ENCODE data around the gene ROBO1. TPM values are rescaled to one million over a fixed set of nuclear protein-coding genes. Genes with fewer than 3 reads are reported as not detected.
"Not testable (repeated sequence)": the region's sequence is repeated elsewhere in the genome, so short reads cannot be mapped to it uniquely, and the experiment has no call there.

Gene ROBO1
- total RNA-seq, 1 donor from 2014 or later: 18.7 TPM

DNA sequence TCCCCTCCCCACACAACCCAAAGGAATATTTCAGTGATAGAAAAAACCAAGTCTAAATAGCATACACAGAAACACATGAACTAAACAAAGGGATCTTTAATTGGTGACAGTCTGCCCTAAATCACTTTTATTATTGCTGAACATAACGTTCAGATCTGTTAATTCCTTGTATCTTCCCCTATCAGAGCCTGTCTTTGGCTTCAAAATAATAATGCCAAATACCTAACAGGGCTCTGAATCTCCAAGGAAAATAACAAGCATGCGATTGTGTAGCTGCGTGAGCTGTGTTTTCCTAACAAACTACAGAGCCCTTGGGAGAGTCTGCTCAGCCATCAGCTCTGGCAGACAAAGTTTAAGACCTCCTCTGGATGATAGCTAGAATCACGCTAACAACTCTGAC, 1010.1 kb downstream of the ROBO1 start:
- DNase-seq (ENCODE audit: low read depth): no peak

DNA sequence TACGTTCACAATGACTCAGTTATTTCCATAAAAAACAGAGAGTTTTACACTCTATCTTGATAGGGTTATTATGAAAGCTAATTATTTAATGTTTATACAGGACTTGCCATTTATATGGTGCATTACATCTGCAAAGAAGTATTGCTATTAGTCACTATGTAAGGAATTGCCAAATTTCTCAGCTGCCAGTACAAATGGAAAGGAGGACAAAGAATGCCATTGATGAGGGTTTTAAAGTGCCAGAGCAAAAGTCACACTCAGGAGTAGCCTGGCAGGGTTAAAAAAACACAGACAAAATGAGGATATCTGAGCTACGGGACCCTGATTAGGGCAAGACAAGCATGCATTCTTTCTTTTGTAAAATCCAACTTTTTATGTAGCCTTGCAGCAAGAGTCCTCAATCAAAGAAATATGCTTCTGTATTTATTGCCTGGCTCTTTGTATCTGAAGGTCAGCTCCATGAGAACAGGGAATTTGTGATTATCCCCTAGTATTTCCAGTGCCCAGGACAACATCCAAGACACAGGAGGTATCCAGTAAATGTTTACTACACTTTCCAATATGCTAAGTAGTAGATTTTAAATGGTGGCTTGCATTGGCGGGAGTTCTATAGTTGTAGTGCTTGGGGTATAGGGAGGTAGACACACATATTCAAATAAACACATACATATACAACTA, 1013.6 kb downstream of the ROBO1 start:
- DNase-seq (ENCODE audit: low read depth): peak; percentile 13

DNA sequence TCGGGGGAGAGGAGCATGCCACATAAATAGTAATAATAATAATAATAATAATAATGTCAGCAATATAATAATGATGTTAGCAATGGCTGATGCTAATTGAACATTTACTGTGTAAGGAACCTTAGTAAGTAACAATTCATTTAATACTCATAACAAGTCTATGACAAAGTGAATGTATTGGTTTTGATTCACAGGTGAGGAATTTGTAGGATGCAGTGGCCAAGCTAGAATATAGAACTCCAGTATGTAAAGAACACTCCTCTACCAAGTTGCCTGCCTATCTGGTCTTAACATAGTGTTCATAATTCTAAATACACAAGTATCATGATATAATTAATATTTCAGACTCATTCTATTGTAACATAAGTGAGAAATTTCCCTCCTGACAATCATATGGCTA, 1016.5 kb downstream of the ROBO1 start:
- no peak for DNase-seq (ENCODE audit: low read depth)

- DNase-seq (ENCODE audit: low read depth): not testable (repeated sequence)
Measured at GRCh38 chr3:78750291-78750690, 1017.5 kb downstream of the ROBO1 start.

DNA sequence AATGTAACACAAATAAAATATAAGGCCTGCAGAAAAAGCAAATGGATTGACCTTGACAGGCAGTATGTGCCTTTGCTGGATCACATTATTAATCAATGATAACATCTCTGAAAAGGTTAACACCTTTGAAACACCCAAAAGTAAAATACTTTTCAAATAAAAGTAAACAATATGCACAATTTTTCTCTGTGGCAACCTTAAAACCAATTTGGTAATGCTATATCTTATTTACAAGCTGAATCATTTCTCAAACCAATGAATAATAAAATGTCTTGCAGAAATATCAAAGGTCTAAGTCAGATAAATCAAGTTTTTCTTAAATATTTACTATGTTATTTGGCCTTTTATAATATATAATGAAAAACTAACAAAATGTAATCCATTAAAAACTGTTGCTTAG, 1018.7 kb downstream of the ROBO1 start:
- DNase-seq (ENCODE audit: low read depth): no peak

GRCh38 chr3:78745847-78746246, 1022.0 kb downstream of the ROBO1 start:
- DNase-seq (ENCODE audit: low read depth): no peak

DNA sequence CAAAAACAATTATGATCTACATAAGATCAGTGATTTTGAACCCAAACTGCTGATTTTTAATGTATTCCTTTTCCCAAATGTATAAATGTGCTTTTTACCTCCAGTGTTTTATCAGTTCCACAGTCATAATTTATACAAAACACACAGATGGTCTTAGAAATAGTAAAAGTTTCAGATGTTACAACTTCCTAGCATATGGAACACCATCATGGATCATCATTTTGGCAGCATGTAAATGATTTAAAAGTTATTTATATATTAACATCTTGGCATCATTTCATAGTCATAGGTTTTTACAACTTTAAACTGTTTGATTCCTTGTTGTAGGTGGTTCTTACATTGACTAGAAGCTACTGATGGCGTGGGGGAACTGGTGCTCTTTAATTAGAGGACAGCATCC, 1025.3 kb downstream of the ROBO1 start:
- DNase-seq (ENCODE audit: low read depth): no peak

DNA sequence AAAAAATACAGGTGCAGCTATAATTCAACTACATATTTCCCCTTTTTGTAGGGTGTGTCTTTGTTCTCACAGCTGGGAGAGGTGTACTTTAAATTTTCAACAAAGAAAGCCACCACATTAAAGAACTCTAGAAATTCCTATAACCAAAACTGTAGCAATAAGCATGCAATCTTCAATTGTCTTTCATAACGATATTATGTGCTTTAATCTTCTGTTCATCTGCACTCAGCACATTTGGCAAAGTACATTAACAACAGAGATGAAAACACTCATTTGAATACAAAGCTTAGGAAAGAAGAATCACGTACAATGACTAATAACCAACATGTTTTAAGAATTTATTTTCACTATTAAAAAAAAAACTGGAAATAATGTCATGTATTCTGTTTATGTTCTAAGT, 1025.8 kb downstream of the ROBO1 start:
- no peak for DNase-seq (ENCODE audit: low read depth)

DNA sequence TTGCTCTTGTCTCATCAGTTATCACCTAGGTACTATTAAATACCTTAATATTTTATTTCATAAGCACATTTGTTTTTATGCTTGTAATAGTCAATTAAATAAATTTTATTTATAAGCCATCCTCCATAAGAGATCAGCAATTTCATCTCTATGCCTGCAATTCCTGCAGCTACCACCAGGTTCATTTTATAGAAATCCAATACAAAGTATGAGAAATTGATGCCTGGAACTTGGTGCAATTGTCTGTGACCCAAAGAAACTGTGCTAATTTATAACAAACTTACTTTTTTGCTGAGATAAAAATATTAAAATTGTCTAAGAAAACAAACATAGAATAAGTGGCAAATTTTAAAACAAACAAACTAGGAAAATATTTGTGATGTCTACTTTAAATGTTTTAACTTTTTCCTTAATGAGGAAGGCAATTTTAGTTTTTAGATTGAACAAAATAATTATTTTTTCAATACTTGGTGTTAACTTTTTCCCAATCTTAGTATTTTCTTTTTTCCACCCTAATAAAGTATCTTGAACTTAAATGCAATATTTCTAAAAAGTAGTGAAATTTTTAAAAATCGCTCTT, 1026.6 kb downstream of the ROBO1 start:
- no peak for DNase-seq (ENCODE audit: low read depth)

- no peak for DNase-seq (ENCODE audit: low read depth)
Measured at GRCh38 chr3:78738833-78739232, 1029.0 kb downstream of the ROBO1 start.

GRCh38 chr3:78737988-78738387, 1029.8 kb downstream of the ROBO1 start:
- peak; percentile 63 for DNase-seq (ENCODE audit: low read depth)

DNA sequence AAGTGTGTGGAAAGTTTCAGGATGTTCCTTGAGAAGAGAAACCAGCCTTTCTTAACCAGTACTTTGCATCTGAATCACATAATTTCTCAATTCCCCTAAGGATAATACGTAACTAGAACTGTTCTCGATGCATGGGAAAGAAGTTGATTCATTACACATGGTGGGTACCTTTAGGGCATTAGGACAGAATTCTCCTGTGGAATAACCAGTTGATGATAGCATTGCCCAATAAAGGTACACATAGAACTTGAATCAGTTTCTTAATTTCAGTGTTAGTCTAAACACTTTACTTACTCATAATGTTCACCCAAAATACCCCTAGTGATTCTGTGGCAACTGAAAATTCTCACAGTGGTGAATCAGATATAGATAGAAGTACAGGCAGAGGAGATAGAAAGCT, 1030.9 kb downstream of the ROBO1 start:
- no peak for DNase-seq (ENCODE audit: low read depth)

GRCh38 chr3:78734048-78734637, 1033.7 kb downstream of the ROBO1 start:
- peak; percentile 84 for DNase-seq (ENCODE audit: low read depth)

DNA sequence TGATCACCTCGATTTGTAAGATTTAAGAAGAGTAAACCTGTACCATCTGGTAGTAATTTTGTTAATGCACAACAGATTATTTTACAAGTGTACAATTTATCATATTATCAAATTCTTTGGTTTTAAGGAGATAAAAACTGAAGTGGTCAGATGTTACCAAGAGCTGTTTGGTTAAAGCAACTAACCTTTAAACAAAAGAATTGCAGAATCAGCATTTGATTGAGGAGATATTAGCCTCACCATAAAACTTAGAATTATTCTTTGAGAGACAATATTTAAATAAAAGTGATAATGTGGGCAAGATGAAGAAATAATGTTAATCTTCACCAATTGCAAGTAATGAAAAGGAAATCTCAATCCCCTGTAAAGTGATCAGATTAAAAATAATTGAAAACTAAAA, 1034.9 kb downstream of the ROBO1 start:
- no peak for DNase-seq (ENCODE audit: low read depth)

- DNase-seq (ENCODE audit: low read depth): no peak
Measured at GRCh38 chr3:78732471-78732870, 1035.3 kb downstream of the ROBO1 start.

- no peak for DNase-seq (ENCODE audit: low read depth)
Measured at GRCh38 chr3:78729946-78730345, 1037.9 kb downstream of the ROBO1 start.

DNA sequence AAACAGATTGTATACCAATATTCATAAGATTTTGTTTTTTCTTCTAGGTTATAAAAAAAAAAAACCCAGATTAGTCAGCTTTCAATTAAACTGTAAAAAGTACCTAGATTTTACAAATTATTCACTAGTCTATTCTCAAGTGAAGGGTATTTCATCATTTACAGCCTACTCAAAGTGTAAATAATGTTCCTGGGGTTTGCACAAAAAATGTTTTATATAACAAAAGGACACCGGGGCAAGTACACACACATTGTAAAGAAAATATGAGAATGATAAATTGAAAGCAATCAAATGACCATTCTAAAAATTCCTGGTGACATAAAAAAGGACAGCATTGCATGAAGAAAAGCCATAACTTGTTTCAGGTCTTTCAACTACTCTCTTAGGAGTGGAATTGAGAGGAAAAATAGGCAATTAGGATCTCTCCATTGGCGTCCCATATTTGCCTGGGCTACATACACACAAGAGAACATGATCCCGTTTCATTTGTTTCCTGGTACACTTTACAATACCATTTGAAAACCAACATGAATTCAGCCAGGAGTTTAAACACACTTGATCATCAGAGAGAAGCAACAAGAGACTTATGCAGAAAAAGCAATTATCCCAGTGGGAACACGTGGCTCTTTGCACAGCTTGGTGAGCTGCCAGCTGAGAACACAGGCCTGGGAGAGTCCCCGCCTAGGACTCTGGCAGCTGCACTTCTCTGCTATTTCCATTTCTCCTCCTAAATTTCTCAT, 1039.2 kb downstream of the ROBO1 start:
- DNase-seq (ENCODE audit: low read depth): peak; percentile 71

GRCh38 chr3:78726545-78726944, 1041.3 kb downstream of the ROBO1 start:
- no peak for DNase-seq (ENCODE audit: low read depth)

DNA sequence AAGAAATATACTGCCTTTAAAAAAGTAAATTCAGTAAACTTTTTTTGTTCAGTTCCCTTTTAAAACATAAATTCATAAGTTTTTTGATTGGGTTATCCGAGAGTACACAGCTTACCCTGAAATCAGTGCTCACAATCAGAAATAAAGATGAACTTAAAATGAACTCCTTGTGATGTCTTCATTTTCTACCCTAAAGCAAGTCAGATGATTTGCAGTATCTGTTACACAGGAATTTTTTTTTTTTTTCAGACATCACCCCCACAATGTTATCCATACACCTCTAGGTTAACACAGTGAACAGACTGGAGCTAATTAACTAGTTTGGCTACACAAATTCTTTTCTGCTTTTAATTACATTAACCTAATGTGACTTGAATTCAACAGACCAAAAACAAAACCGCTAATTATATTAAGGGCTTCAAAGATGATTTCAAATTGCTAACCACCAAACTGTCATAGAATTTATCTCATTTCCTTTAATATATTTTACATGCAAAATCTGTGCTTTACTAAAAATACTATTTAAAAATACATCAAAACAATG, 1042.0 kb downstream of the ROBO1 start:
- no peak for DNase-seq (ENCODE audit: low read depth)

GRCh38 chr3:78724859-78725258, 1042.9 kb downstream of the ROBO1 start:
- DNase-seq (ENCODE audit: low read depth): no peak

DNA sequence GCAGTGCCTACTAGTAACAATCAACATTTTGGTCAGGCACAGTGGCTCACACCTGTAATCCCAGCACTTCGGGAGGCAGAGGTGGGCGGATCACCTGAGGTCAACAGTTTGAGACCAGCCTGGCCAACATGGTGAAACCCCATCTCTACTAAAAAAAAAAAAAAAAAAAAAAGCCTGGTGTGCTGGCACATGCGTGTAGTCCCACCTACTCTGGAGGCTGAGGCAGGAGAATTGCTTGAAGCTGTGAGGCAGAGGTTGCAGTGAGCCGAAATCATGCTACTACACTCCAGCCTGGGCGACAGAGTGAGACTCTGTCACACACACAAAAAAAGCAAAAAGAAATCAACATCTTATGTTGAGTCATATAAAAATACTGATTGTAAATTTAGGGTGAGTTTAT, 1043.4 kb downstream of the ROBO1 start:
- not testable (repeated sequence) for DNase-seq (ENCODE audit: low read depth)

Measured in myocyte (in vitro differentiated cells).